Common myeloid progenitor, CD34-positive (primary cell): ENCODE data around the gene PLEKHB1.

Source experiments
- CTCF ChIA-PET: fragments of 350-600 bp; sonication (Branson Sonifier 250); formaldehyde crosslinking; loops from one replicate; lab custom pipeline; 2021; ENCODE audit warnings: antibody characterized with exemption; lab: Charles Lee
- POLR2A ChIA-PET: fragments of 350-600 bp; sonication (Branson Sonifier 250); formaldehyde crosslinking; loops from one replicate; lab custom pipeline; 2021; ENCODE audit warnings: antibody characterized with exemption; lab: Charles Lee
- DNase-seq, 3 donors: peaks; one replicate each; pipeline versions ENCODE4 v3.0.0 to v3.0.0-alpha.2; 2013
- H3K27ac ChIP-seq, 2 experiments: 1 replicate in 1 of 2; 2 replicates in 1 of 2; pipeline ENCODE4 v1.7.0; 2013; ENCODE audit warnings: inconsistent platforms in 2 of 2, low read length in 2 of 2, mild to moderate bottlenecking in 2 of 2, low read depth in 1 of 2, moderate library complexity in 1 of 2; ENCODE audit not compliant: severe bottlenecking in 2 of 2, insufficient read depth in 1 of 2, poor library complexity in 1 of 2
- H3K27me3 ChIP-seq, 5 experiments: replicated peaks in 2 of 5; 1 replicate in 3 of 5; 2 replicates in 2 of 5; pipeline versions ENCODE4 v1.6.1 to v1.7.0; 2013; ENCODE audit warnings: low read length in 4 of 5, mild to moderate bottlenecking in 2 of 5, moderate library complexity in 2 of 5, inconsistent platforms in 1 of 5; ENCODE audit not compliant: insufficient read depth in 5 of 5, control insufficient read depth in 4 of 5
- H3K36me3 ChIP-seq, 4 experiments: 1 replicate in 2 of 4; 2 replicates in 2 of 4; pipeline versions ENCODE4 v1.6.1 to v1.7.0; 2013; ENCODE audit warnings: low read length in 3 of 4, control low read depth in 1 of 4, mild to moderate bottlenecking in 1 of 4; ENCODE audit not compliant: control insufficient read depth in 4 of 4, insufficient read depth in 4 of 4
- H3K4me1 ChIP-seq, 4 experiments: 1 replicate in 3 of 4; 2 replicates in 1 of 4; pipeline versions ENCODE4 v1.6.1 to v1.7.1; 2013; ENCODE audit warnings: low read length in 3 of 4, mild to moderate bottlenecking in 3 of 4, control low read depth in 1 of 4, inconsistent platforms in 1 of 4, moderate library complexity in 1 of 4; ENCODE audit not compliant: control insufficient read depth in 4 of 4, insufficient read depth in 4 of 4; ENCODE audit errors: control extremely low read depth in 1 of 4
- H3K4me3 ChIP-seq, 7 experiments: 1 replicate in 4 of 7; 2 replicates in 3 of 7; pipeline versions ENCODE4 v1.5.1 to v1.7.0; 2013; ENCODE audit warnings: mild to moderate bottlenecking in 7 of 7, low read length in 6 of 7, moderate library complexity in 6 of 7, inconsistent platforms in 2 of 7, low read depth in 2 of 7, control low read depth in 1 of 7; ENCODE audit not compliant: insufficient read depth in 4 of 7, control insufficient read depth in 1 of 7; ENCODE audit errors: extremely low read depth in 1 of 7
- H3K9me3 ChIP-seq, 5 experiments: 1 replicate in 4 of 5; 2 replicates in 1 of 5; pipeline versions ENCODE4 v1.6.1 to v1.7.1; 2013; ENCODE audit warnings: low read length in 4 of 5, mild to moderate bottlenecking in 2 of 5, inconsistent platforms in 1 of 5, low read depth in 1 of 5, moderate library complexity in 1 of 5; ENCODE audit not compliant: control insufficient read depth in 4 of 5, insufficient read depth in 2 of 5; ENCODE audit errors: control extremely low read depth in 1 of 5
- WGBS: methylation state at CpG from one replicate; pipeline ENCODE4 v1.1.5; 2013; ENCODE audit not compliant: insufficient coverage; 5-methylcytosine and 5-hydroxymethylcytosine counted together

Gene PLEKHB1

GRCh38 chr11:73710964-73711363 is 64.6 kb downstream of the PLEKHB1 start:
- ChIA-PET CTCF (no interaction called here), POLR2A (no interaction called here)
- Histone ChIP-seq H3K4me3 (no peak overlapping the region), H3K27ac (no peak overlapping the region), H3K4me1 (peaks cover 0 to 4% (median 2%) of the 10 kb centered on the region in 4 experiments), H3K9me3 (no peaks in the 10 kb centered on the region), H3K27me3 (no peaks in the 10 kb centered on the region), H3K36me3 (peaks cover 7 to 17% (median 8%) of the 10 kb centered on the region in 4 experiments)
- 100% methylated on average over 2 of the region's 3 CpGs for WGBS
- DNase-seq: no peak
